Peyer's patch (tissue), 4 donors: ENCODE results near the gene CTR9. TPM values are rescaled to one million over a fixed set of nuclear protein-coding genes. Genes with fewer than 3 reads are reported as not detected.

Experiments used
- DNase-seq, 3 donors: peaks; one replicate each; pipeline ENCODE4 v3.0.0-alpha.2; 2017 to 2019
- H3K27ac ChIP-seq, 4 donors: fragments of 200-600 bp; sonication (generic); one replicate each; pipeline ENCODE4 v1.5.1; 2016 to 2019
- H3K27me3 ChIP-seq, 2 donors: fragments of 200-600 bp; sonication (generic); one replicate each; pipeline ENCODE4 v1.5.1; 2019
- H3K36me3 ChIP-seq, 3 donors: fragments of 200-600 bp; sonication (generic); one replicate each; pipeline ENCODE4 v1.5.1; 2016 to 2019
- H3K4me1 ChIP-seq, 4 donors: fragments of 200-600 bp; sonication (generic); one replicate each; pipeline ENCODE4 v1.5.1; 2016 to 2019
- H3K4me3 ChIP-seq, 4 donors: fragments of 200-600 bp; sonication (generic); 1 replicate in 3 of 4; 2 replicates in 1 of 4; pipeline ENCODE4 v1.5.1; 2016 to 2019; ENCODE audit warnings: mild to moderate bottlenecking in 1 of 4
- H3K9me3 ChIP-seq, 4 donors: fragments of 200-600 bp; sonication (generic); one replicate each; pipeline ENCODE4 v1.5.1; 2016 to 2019; ENCODE audit warnings: mild to moderate bottlenecking in 1 of 4
- POLR2A ChIP-seq, 2 donors: fragments of 450-650 bp; IDR thresholded peaks; one replicate each; pipeline ENCODE4 v1.5.1; 2017; ENCODE audit warnings: antibody characterized with exemption in 2 of 2, mild to moderate bottlenecking in 2 of 2, moderate library complexity in 2 of 2
- total RNA-seq, 4 donors: library from RNA; depleted of rRNA; stranded (reverse); fragments of >200 nt; gene quantifications; one replicate each; pipeline ENCODE4 v1.1.0, GENCODE V29; 2016
- TF ChIP-seq, protein P1 (sequence below), 6 experiments: fragments of 450-650 bp in 4 of 6; fragments of 200-600 bp in 2 of 6; sonication (generic) in 1 of 6; IDR thresholded peaks; one replicate each; pipeline ENCODE4 v1.5.1; 2017 to 2019; ENCODE audit warnings: antibody characterized with exemption in 6 of 6, mild to moderate bottlenecking in 3 of 6, moderate library complexity in 1 of 6

The CTR9 gene
- total RNA-seq, 4 donors from 2014 or later, result 15.0 to 31.0 (median 22.4) TPM

DNA sequence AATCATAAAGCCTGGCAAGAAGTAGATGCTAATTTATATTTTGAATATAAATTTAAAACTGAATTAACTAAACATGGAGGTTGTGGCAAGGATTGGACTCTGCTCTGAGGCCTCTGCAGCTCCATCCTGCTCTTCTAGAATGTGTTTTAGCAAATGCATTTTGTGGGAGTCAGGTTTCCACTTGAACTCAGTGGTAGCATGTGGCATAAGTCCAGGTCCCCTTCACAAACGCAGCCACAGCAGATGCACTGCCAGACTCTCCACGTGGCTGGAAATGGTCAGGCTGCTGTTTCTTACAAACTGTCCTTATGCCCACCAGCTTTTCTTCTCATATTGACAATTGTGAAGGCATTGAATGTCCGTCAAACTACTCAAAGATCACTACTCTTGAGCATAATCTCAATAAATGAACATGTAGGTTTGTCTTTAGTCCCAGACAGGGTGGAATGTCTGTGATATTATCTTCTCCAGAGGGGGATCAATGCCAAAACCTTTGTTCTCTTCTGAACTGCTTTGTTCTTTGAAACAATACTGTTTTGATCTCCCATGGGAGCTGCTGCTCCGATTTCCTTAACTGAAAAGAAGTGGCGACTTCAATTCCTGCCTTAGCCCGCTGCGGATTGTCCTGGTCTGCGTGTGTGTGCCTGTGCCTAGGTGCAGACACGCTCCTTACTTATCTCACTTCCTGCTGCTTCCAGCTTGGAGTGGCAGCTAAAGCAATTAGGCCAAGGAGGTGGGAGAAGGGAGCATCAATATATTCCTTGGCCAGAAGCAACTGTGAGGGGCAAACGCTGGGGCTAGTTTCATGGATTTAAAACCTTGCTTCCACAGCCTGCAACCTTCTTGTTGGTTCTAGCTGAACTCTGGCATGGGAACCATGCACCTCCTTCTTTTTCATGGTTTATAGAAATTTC is 33.4 kb downstream of the CTR9 start:
- DNase-seq, result no peak
- peaks cover 0 to 1% (median 0%) of the 10 kb centered on the region in 3 donors for H3K36me3 ChIP-seq
- H3K4me3 ChIP-seq, result no peak overlapping the region
- TF ChIP-seq POLR2A (IDR thresholded peaks at IDR 0.05), result no peak
- TF ChIP-seq, protein P1, sequence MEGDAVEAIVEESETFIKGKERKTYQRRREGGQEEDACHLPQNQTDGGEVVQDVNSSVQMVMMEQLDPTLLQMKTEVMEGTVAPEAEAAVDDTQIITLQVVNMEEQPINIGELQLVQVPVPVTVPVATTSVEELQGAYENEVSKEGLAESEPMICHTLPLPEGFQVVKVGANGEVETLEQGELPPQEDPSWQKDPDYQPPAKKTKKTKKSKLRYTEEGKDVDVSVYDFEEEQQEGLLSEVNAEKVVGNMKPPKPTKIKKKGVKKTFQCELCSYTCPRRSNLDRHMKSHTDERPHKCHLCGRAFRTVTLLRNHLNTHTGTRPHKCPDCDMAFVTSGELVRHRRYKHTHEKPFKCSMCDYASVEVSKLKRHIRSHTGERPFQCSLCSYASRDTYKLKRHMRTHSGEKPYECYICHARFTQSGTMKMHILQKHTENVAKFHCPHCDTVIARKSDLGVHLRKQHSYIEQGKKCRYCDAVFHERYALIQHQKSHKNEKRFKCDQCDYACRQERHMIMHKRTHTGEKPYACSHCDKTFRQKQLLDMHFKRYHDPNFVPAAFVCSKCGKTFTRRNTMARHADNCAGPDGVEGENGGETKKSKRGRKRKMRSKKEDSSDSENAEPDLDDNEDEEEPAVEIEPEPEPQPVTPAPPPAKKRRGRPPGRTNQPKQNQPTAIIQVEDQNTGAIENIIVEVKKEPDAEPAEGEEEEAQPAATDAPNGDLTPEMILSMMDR (IDR thresholded peaks at IDR 0.05), result no peak
- H3K27ac ChIP-seq, result no peak overlapping the region
- H3K4me1 ChIP-seq, result no peaks in the 10 kb centered on the region
- no peaks in the 10 kb centered on the region for H3K9me3 ChIP-seq
- H3K27me3 ChIP-seq, result no peaks in the 10 kb centered on the region

DNA sequence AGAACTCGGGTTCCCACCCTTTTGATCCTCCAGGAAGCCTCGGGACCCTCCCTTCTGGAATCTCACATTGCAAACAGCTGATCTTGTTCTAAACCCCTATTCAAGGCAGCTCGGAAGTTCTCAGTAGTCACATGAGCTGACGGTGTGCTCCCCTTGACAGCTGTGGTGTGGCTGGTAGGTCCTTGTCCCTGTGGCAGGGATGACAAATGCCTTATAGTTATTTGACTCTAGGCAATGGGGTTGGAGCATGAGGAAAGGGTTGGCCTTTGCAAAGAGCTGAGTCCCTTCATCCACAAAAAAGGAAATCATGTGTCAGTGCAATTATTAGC is 34.1 kb downstream of the CTR9 start:
- H3K27ac ChIP-seq, result no peak overlapping the region
- no peak overlapping the region for H3K4me3 ChIP-seq
- no peak for DNase-seq
- H3K36me3 ChIP-seq, result no peaks in the 10 kb centered on the region
- H3K4me1 ChIP-seq, result no peaks in the 10 kb centered on the region
- no peaks in the 10 kb centered on the region for H3K9me3 ChIP-seq
- no peaks in the 10 kb centered on the region for H3K27me3 ChIP-seq
- no peak for TF ChIP-seq POLR2A (IDR thresholded peaks at IDR 0.05)
- TF ChIP-seq, protein P1 (IDR thresholded peaks at IDR 0.05), result no peak

DNA sequence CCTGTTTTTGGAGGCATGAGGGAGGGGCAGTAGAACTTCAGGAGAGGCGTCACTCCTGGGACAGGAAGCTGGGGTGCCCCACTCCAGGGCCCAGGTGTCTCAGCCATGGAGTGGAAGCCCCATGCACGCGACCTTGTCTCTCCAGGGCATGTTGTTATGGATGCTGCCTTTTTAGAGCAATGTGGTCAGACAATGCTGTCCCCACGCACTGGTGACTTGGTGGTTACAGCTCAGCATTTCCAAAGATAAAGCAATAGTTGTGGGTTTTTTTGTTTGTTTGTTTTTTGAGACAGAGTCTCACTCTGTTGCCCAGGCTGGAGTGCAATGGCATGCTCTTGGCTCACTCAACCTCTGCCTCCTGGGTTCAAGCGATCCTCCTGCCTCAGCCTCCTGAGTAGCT is 35.4 kb downstream of the CTR9 start:
- H3K36me3 ChIP-seq, result no peaks in the 10 kb centered on the region
- H3K4me3 ChIP-seq, result no peak overlapping the region
- no peaks in the 10 kb centered on the region for H3K9me3 ChIP-seq
- TF ChIP-seq, protein P1 (IDR thresholded peaks at IDR 0.05), result no peak
- TF ChIP-seq POLR2A (IDR thresholded peaks at IDR 0.05), result no peak
- no peaks in the 10 kb centered on the region for H3K27me3 ChIP-seq
- no peaks in the 10 kb centered on the region for H3K4me1 ChIP-seq
- H3K27ac ChIP-seq, result no peak overlapping the region
- DNase-seq, result no peak

DNA sequence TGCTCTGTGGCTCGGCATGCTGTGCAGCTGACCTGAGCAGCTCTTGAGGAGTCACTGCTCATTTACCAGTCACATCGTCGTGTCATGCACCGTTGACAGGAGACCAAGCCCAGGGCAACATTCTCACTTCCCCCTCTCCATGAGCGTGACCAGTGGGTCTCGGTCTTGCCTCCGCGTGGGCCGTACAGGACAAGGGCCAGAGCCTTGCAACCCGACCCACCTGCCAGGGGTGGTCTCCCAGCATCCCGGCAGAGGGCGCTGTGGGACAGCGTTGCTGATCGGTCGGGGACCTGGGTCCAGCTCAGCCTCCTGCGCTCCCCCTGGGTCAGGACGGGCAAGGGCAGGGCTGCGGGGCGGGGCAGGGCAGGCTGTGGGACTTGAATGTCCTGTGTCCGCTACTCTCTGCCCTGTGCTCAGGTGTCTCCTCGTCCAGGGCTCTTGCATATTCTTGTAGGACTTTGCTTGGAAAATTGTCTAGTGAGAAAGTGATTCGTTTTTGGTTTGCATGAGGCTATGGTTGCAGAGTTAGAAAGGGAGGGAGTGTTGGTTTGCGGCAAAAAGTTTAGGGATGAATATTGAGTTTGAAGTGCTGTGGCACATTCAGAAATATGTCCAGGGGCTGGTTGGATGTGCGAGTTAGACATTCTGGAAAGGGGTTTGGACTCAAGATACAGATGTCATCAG is 41.5 kb downstream of the CTR9 start:
- H3K9me3 ChIP-seq, result no peaks in the 10 kb centered on the region
- peak overlapping the region in 1 of 4 donors; percentile 17 for H3K4me3 ChIP-seq
- H3K36me3 ChIP-seq, result peaks cover 0 to 19% (median 0%) of the 10 kb centered on the region in 3 donors
- H3K27me3 ChIP-seq, result no peaks in the 10 kb centered on the region
- DNase-seq, result peak; percentile 85 to 94 (median 94)
- no peak for TF ChIP-seq POLR2A (IDR thresholded peaks at IDR 0.05)
- TF ChIP-seq, protein P1 (IDR thresholded peaks at IDR 0.05), result peak; percentile 87 to 95 (median 94)
- H3K4me1 ChIP-seq, result peaks cover 0 to 9% (median 0%) of the 10 kb centered on the region in 4 donors
- no peak overlapping the region for H3K27ac ChIP-seq

DNA sequence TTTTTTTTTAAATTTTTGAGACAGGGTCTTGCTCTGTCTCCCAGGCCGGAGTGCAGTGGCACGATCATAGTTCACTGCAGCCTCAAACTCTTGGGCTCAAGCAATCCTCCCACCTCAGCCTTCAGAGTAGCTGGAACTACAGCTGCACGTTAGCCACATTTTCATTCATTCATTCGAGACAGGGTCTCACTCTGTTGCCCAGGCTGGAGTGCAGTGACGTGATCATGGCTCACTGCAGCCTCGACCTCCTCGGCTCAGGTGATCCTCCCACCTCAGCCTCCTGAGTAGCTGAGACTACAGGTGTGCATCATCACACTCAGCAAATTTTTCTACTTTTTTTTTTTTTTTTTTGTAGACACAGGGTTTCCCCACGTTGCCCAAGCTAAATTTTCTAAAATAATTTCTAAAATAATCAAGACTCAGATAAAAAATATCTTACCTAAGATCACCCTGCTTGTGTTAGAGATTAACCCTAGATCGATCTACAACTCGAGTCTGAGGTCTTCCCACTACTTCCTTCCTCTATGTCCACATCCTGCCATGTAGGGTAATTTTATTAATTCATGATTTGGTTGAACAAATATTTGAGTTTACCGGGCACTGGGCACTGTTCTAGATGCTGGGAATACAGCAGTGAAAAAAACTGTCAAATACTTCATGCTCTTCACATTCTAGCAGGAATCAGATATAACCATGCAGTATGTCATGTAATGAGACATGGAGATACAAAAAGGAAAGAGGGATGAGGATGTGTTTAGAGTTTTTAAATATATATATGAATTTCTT is 42.6 kb downstream of the CTR9 start:
- TF ChIP-seq POLR2A (IDR thresholded peaks at IDR 0.05), result no peak
- TF ChIP-seq, protein P1 (IDR thresholded peaks at IDR 0.05), result no peak
- no peaks in the 10 kb centered on the region for H3K9me3 ChIP-seq
- peaks cover 0 to 31% (median 0%) of the 10 kb centered on the region in 3 donors for H3K36me3 ChIP-seq
- peaks cover 0 to 9% (median 0%) of the 10 kb centered on the region in 4 donors for H3K4me1 ChIP-seq
- H3K27me3 ChIP-seq, result no peaks in the 10 kb centered on the region
- H3K27ac ChIP-seq, result no peak overlapping the region
- H3K4me3 ChIP-seq, result no peak overlapping the region
- DNase-seq, result no peak
